Thoracic aorta endothelial cell (primary cell): ENCODE measurements around the gene LSM14A. TPM values are rescaled to one million over a fixed set of nuclear protein-coding genes. Genes with fewer than 3 reads are reported as not detected.

Experiments used
- total RNA-seq: library from RNA; depleted of rRNA; stranded (reverse); fragments of >200 nt; gene quantifications from 2 replicates; pipeline ENCODE4 v1.2.3, GENCODE V29; 2012

The LSM14A gene
- total RNA-seq = 108 and 117 TPM in 2 replicates

GRCh38 chr19:34171877-34172660, at the start of gene LSM14A:
Gene LSM14A (plus strand): TSS chr19:34172504. CDS start chr19:34172643, 139 bp downstream.

GRCh38 chr19:34254046-34254697, 81.9 kb downstream of the LSM14A start, which contains the start of gene GARRE1:
Gene GARRE1 (plus strand): TSS chr19:34254554. CDS start chr19:34300474, 45,920 bp downstream.

Other genes with a start within 250 kb of the LSM14A start
- 69.7 and 76.0 TPM in 2 replicates for gene GARRE1, start 82.0 kb downstream of the LSM14A start, total RNA-seq
- 245 and 282 TPM in 2 replicates for gene GPI, start 192.7 kb downstream of the LSM14A start, total RNA-seq
- gene PDCD2L, start 231.9 kb downstream of the LSM14A start, total RNA-seq = 16.8 and 20.4 TPM in 2 replicates